IMR-90 (cell line): ENCODE measurements around the gene WIPF2. TPM values are rescaled to one million over a fixed set of nuclear protein-coding genes. Genes with fewer than 3 reads are reported as not detected.

Source experiments
- ATAC-seq: fragments of 200-7000 bp; cut with Tn5 transposase; 2 replicates; pipeline ENCODE4 v1.9.1; 2020; ENCODE audit warnings: low read depth, mild to moderate bottlenecking, moderate library complexity
- BruUV-seq: library from RNA; stranded (reverse); fragments of 400-500 nt; replicated peaks from 2 replicates; lab custom pipeline; 2021; lab: Mats Ljungman, UMichigan
- CTCF ChIA-PET: fragments of 300-600 bp; formaldehyde crosslinking; extraction: SDS; loops from one replicate; lab custom pipeline; 2021; ENCODE audit warnings: antibody characterized with exemption; lab: Yijun Ruan, JAX
- POLR2A ChIA-PET: fragments of 300-600 bp; sonication (Branson Sonifier 250); formaldehyde crosslinking; loops from one replicate; lab custom pipeline; 2022; ENCODE audit warnings: antibody characterized with exemption; ENCODE audit not compliant: unreplicated experiment; lab: Charles Lee
- DNase-seq: peaks from one replicate; pipeline ENCODE4 v3.0.0; 2013
- H2AFZ ChIP-seq: replicated peaks from 2 replicates; pipeline ENCODE3; 2013; ENCODE audit warnings: low read length, mild to moderate bottlenecking; ENCODE audit not compliant: poor library complexity
- H2AK5ac ChIP-seq: 2 replicates; pipeline ENCODE4 v1.6.1; 2013; ENCODE audit warnings: low read depth, low read length, inconsistent platforms
- H2AK9ac ChIP-seq: replicated peaks from 2 replicates; pipeline ENCODE3; 2013; ENCODE audit warnings: mild to moderate bottlenecking, low read depth, low read length, moderate library complexity; ENCODE audit not compliant: poor library complexity
- H2BK120ac ChIP-seq: 2 replicates; pipeline ENCODE4 v1.6.1; 2013; ENCODE audit warnings: low read depth, low read length, inconsistent platforms
- H2BK15ac ChIP-seq: 3 replicates; pipeline ENCODE4 v1.6.1; 2013; ENCODE audit warnings: low read depth, low read length, inconsistent platforms
- H2BK20ac ChIP-seq: 2 replicates; pipeline ENCODE4 v1.6.1; 2013; ENCODE audit warnings: low read depth, mild to moderate bottlenecking, inconsistent platforms, low read length, moderate library complexity
- H2BK5ac ChIP-seq: 2 replicates; pipeline ENCODE4 v1.6.1; 2013; ENCODE audit warnings: mild to moderate bottlenecking, low read depth, low read length, inconsistent platforms; ENCODE audit not compliant: poor library complexity, severe bottlenecking
- H3K14ac ChIP-seq: replicated peaks from 2 replicates; pipeline ENCODE4 v1.6.1; 2013; ENCODE audit warnings: low read depth, low read length, inconsistent platforms
- H3K18ac ChIP-seq: 2 replicates; pipeline ENCODE4 v1.6.1; 2013; ENCODE audit warnings: low read depth, low read length, control low read depth
- H3K23ac ChIP-seq: 2 replicates; pipeline ENCODE4 v1.6.1; 2013; ENCODE audit warnings: low read depth, low read length, inconsistent platforms
- H3K27ac ChIP-seq: 2 replicates; pipeline ENCODE4 v1.5.1; 2013; ENCODE audit warnings: mild to moderate bottlenecking, control low read depth, low read length; ENCODE audit not compliant: insufficient read depth
- H3K27me3 ChIP-seq: 2 replicates; pipeline ENCODE4 v1.6.1; 2013; ENCODE audit warnings: low read length; ENCODE audit not compliant: control insufficient read depth, insufficient read depth
- H3K36me3 ChIP-seq: 2 replicates; pipeline ENCODE4 v1.6.1; 2013; ENCODE audit warnings: low read length, mixed read lengths; ENCODE audit not compliant: control insufficient read depth, insufficient read depth
- H3K4ac ChIP-seq: 2 replicates; pipeline ENCODE4 v1.6.1; 2013; ENCODE audit warnings: low read depth, low read length, inconsistent platforms
- H3K4me1 ChIP-seq: 2 replicates; pipeline ENCODE4 v1.6.1; 2013; ENCODE audit warnings: low read length, mixed read lengths; ENCODE audit not compliant: control insufficient read depth, insufficient read depth
- H3K4me2 ChIP-seq: 2 replicates; pipeline ENCODE4 v1.6.1; 2013; ENCODE audit warnings: low read depth, mild to moderate bottlenecking, control low read depth, low read length, moderate library complexity
- H3K4me3 ChIP-seq: 2 replicates; pipeline ENCODE4 v1.5.1; 2013; ENCODE audit warnings: low read depth, mild to moderate bottlenecking, control low read depth, low read length, moderate library complexity; ENCODE audit not compliant: insufficient read depth
- H3K56ac ChIP-seq: 2 replicates; pipeline ENCODE4 v1.6.1; 2013; ENCODE audit warnings: low read length, inconsistent platforms; ENCODE audit not compliant: insufficient read depth; ENCODE audit errors: extremely low read depth
- H3K79me1 ChIP-seq, 2 experiments: 2 replicates each; pipeline ENCODE4 v1.6.1; 2013; ENCODE audit warnings: low read length in 2 of 2, inconsistent platforms in 1 of 2, low read depth in 1 of 2
- H3K9ac ChIP-seq: 2 replicates; pipeline ENCODE4 v1.6.1; 2013; ENCODE audit warnings: low read depth, low read length, control low read depth
- H3K9me1 ChIP-seq: 2 replicates; pipeline ENCODE4 v1.6.1; 2013; ENCODE audit warnings: low read length, inconsistent platforms; ENCODE audit not compliant: insufficient read depth
- H3K9me3 ChIP-seq: 2 replicates; pipeline ENCODE4 v1.6.1; 2013; ENCODE audit warnings: low read length; ENCODE audit not compliant: control insufficient read depth, insufficient read depth
- H4K20me1 ChIP-seq: 2 replicates; pipeline ENCODE4 v1.6.1; 2013; ENCODE audit warnings: low read length, inconsistent platforms; ENCODE audit not compliant: insufficient read depth
- H4K5ac ChIP-seq: 2 replicates; pipeline ENCODE4 v1.6.1; 2013; ENCODE audit warnings: mild to moderate bottlenecking, low read depth, low read length, control low read depth
- H4K8ac ChIP-seq, 2 experiments: 2 replicates each; pipeline ENCODE4 v1.6.1; 2013; ENCODE audit warnings: low read depth in 2 of 2, low read length in 2 of 2, control low read depth in 1 of 2, inconsistent platforms in 1 of 2
- H4K91ac ChIP-seq: 2 replicates; pipeline ENCODE4 v1.6.1; 2013; ENCODE audit warnings: low read depth, low read length, inconsistent platforms; ENCODE audit not compliant: insufficient read depth
- BHLHE40 ChIP-seq: fragments of 150-350 bp; IDR thresholded peaks from 2 replicates; pipeline ENCODE4 v1.6.1; 2016; ENCODE audit warnings: mild to moderate bottlenecking, low read depth, low read length
- CEBPB ChIP-seq: IDR thresholded peaks from 2 replicates; pipeline ENCODE4 v1.6.1; 2012; ENCODE audit warnings: low read depth, low read length, improper control_type of control experiment
- CHD1 ChIP-seq: IDR thresholded peaks from 2 replicates; pipeline ENCODE4 v1.6.1; 2012; ENCODE audit warnings: low read depth, low read length, improper control_type of control experiment
- FOS ChIP-seq: fragments of 150-350 bp; IDR thresholded peaks from 2 replicates; pipeline ENCODE4 v1.6.1; 2016; ENCODE audit warnings: low read depth, low read length
- MAFK ChIP-seq: IDR thresholded peaks from 2 replicates; pipeline ENCODE4 v1.6.1; 2012; ENCODE audit warnings: low read depth, low read length, improper control_type of control experiment
- MAZ ChIP-seq: IDR thresholded peaks from 2 replicates; pipeline ENCODE4 v1.6.1; 2012; ENCODE audit warnings: low read depth, mild to moderate bottlenecking, low read length, improper control_type of control experiment, moderate library complexity, borderline replicate concordance
- MXI1 ChIP-seq: IDR thresholded peaks from 2 replicates; pipeline ENCODE4 v1.6.1; 2012; ENCODE audit warnings: low read depth, mild to moderate bottlenecking, low read length, moderate library complexity, borderline replicate concordance
- NFE2L2 ChIP-seq: fragments of 150-350 bp; IDR thresholded peaks from 2 replicates; pipeline ENCODE4 v1.6.1; 2016; ENCODE audit warnings: low read depth, mild to moderate bottlenecking, low read length
- POLR2A ChIP-seq: IDR thresholded peaks from 2 replicates; pipeline ENCODE4 v1.6.1; 2012; ENCODE audit warnings: mild to moderate bottlenecking, low read depth, low read length
- RAD21 ChIP-seq: IDR thresholded peaks from 2 replicates; pipeline ENCODE4 v1.6.1; 2012; ENCODE audit warnings: low read length, improper control_type of control experiment
- RCOR1 ChIP-seq: IDR thresholded peaks from 2 replicates; pipeline ENCODE4 v1.6.1; 2012; ENCODE audit warnings: mild to moderate bottlenecking, low read length, improper control_type of control experiment; ENCODE audit not compliant: insufficient replicate concordance
- RFX5 ChIP-seq: IDR thresholded peaks from 2 replicates; pipeline ENCODE4 v1.8.0; 2012; ENCODE audit warnings: low read depth, mild to moderate bottlenecking, low read length, moderate library complexity
- SMC3 ChIP-seq: fragments of 150-350 bp; IDR thresholded peaks from 2 replicates; pipeline ENCODE4 v1.6.1; 2016; ENCODE audit warnings: low read depth, mild to moderate bottlenecking, antibody characterized with exemption, low read length, moderate library complexity
- WGBS, 2 experiments: methylation state at CpG; one replicate each; pipeline versions ENCODE4 v1.1.5 to v1.1.7; 2013; ENCODE audit warnings: missing lambda C conversion rate in 2 of 2; ENCODE audit not compliant: insufficient read length in 1 of 2; ENCODE audit errors: extremely low coverage in 2 of 2; 5-methylcytosine and 5-hydroxymethylcytosine counted together
- dilution Hi-C: fragments of 300-500 bp; cut with HindIII; formaldehyde crosslinking; loops from one replicate; pipeline ENCODE4 v1.14.3; 2018; ENCODE audit warnings: low sequenced_read_pairs; ENCODE audit not compliant: unreplicated experiment
- in situ Hi-C: fragments of 300-500 bp; cut with MboI; formaldehyde crosslinking; loops from 3 replicates; pipeline ENCODE4 v1.14.3; 2019; ENCODE audit warnings: low sequenced_read_pairs, inconsistent platforms, mixed read lengths
- intact Hi-C: fragments of 100-400 bp; cut with micrococcal nuclease; formaldehyde crosslinking; loops from 2 replicates; pipeline ENCODE4 v1.10.0; 2022
- polyA plus RNA-seq, 3 experiments: library from polyadenylated mRNA; depleted of rRNA; stranded (reverse); fragments of >200 nt; gene quantifications; 2 replicates each; pipeline ENCODE4 v1.2.3, GENCODE V29; 2012; ENCODE audit warnings: low replicate concordance in 1 of 3
- total RNA-seq: library from RNA; depleted of rRNA; stranded (reverse); fragments of >200 nt; gene quantifications from 2 replicates; pipeline ENCODE4 v1.2.3, GENCODE V29; 2012
- TF ChIP-seq, protein P1 (sequence below): fragments of 150-350 bp; IDR thresholded peaks from 2 replicates; pipeline ENCODE4 v1.6.1; 2016; ENCODE audit warnings: low read depth, mild to moderate bottlenecking, low read length, moderate library complexity, borderline replicate concordance
- TF ChIP-seq, protein P2 (sequence below): fragments of 150-350 bp; IDR thresholded peaks from 2 replicates; pipeline ENCODE4 v1.6.1; 2017; ENCODE audit warnings: mild to moderate bottlenecking, antibody characterized with exemption, low read length, low read depth
- TF ChIP-seq, protein P3 (sequence below): conservative IDR thresholded peaks from 2 replicates; pipeline ENCODE4 v1.5.1; 2012; ENCODE audit warnings: mild to moderate bottlenecking, low read depth, low read length, improper control_type of control experiment

WIPF2 gene
- total and polyA plus RNA-seq, 2 of the 4 experiments (the other 2 are of a cell fraction): 2.0 to 8.9 TPM

DNA sequence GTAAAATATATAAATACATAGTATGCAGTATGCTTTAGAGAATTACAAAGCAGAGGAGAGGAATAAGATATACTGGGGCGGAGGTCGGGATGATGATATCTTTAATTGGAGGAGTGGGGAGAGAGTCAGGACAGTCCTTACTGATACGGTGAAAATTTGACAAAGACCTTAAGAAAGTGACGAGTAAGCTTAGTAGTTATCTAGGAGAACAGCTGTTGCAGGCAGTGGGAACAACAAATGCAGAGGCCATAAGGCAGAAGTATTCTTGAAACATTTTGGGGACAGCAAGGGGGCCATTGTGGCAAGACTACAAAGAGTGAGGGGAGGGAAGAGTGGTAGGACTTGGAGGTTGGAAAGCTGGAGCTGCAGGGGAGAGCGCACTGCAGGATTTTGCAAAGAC lies 46.2 kb downstream of the WIPF2 start:
- Histone ChIP-seq H3K23ac (no peak overlapping the region), H3K9ac (no peak overlapping the region), H3K36me3 (peaks cover 53% of the 10 kb centered on the region), H3K4me3 (no peak overlapping the region), H2BK20ac (no peak overlapping the region), H2BK5ac (no peak overlapping the region), H3K56ac (no peak overlapping the region), H3K27me3 (no peaks in the 10 kb centered on the region), H4K20me1 (no peaks in the 10 kb centered on the region), H3K9me3 (no peaks in the 10 kb centered on the region), H3K4ac (no peak overlapping the region), H3K4me1 (no peaks in the 10 kb centered on the region), H2BK15ac (no peak overlapping the region), H3K4me2 (no peak overlapping the region), H2BK120ac (no peak overlapping the region), H3K27ac (no peak overlapping the region), H3K9me1 (peaks cover 8% of the 10 kb centered on the region; the same call in 1 of the 2 replicates), H4K5ac (no peak overlapping the region), H4K91ac (no peak overlapping the region), H2AFZ (no peak overlapping the region), H3K14ac (no peak overlapping the region), H3K18ac (no peak overlapping the region), H3K79me1 (peaks cover 7 to 38% of the 10 kb centered on the region in 2 experiments; a peak in 3 of 4 replicates), H2AK5ac (no peak overlapping the region), H2AK9ac (no peak overlapping the region), H4K8ac (no peak overlapping the region)
- in situ Hi-C loops: no loop called here
- ATAC-seq (no peak), DNase-seq (no peak)
- intact Hi-C loops: no loop called here
- TF ChIP-seq NFE2L2 (no peak), SMC3 (no peak), CEBPB (no peak), RAD21 (no peak), POLR2A (no peak), FOS (no peak), MAFK (no peak), MAZ (no peak), CHD1 (no peak), BHLHE40 (no peak), RCOR1 (no peak), MXI1 (no peak), RFX5 (no peak)
- TF ChIP-seq, protein P1, sequence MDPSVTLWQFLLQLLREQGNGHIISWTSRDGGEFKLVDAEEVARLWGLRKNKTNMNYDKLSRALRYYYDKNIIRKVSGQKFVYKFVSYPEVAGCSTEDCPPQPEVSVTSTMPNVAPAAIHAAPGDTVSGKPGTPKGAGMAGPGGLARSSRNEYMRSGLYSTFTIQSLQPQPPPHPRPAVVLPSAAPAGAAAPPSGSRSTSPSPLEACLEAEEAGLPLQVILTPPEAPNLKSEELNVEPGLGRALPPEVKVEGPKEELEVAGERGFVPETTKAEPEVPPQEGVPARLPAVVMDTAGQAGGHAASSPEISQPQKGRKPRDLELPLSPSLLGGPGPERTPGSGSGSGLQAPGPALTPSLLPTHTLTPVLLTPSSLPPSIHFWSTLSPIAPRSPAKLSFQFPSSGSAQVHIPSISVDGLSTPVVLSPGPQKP: no peak
- TF ChIP-seq, protein P2, sequence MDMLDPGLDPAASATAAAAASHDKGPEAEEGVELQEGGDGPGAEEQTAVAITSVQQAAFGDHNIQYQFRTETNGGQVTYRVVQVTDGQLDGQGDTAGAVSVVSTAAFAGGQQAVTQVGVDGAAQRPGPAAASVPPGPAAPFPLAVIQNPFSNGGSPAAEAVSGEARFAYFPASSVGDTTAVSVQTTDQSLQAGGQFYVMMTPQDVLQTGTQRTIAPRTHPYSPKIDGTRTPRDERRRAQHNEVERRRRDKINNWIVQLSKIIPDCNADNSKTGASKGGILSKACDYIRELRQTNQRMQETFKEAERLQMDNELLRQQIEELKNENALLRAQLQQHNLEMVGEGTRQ: no peak
- TF ChIP-seq, protein P3, sequence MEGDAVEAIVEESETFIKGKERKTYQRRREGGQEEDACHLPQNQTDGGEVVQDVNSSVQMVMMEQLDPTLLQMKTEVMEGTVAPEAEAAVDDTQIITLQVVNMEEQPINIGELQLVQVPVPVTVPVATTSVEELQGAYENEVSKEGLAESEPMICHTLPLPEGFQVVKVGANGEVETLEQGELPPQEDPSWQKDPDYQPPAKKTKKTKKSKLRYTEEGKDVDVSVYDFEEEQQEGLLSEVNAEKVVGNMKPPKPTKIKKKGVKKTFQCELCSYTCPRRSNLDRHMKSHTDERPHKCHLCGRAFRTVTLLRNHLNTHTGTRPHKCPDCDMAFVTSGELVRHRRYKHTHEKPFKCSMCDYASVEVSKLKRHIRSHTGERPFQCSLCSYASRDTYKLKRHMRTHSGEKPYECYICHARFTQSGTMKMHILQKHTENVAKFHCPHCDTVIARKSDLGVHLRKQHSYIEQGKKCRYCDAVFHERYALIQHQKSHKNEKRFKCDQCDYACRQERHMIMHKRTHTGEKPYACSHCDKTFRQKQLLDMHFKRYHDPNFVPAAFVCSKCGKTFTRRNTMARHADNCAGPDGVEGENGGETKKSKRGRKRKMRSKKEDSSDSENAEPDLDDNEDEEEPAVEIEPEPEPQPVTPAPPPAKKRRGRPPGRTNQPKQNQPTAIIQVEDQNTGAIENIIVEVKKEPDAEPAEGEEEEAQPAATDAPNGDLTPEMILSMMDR: no peak
- ChIA-PET CTCF (interaction anchor here (0.6 kb wide), 1 partner anchor 19 kb away, joined by 3 read pairs; no protein-coding TSS in a partner anchor), POLR2A (no interaction called here)
- 84% methylated on average over 4 of the region's 5 CpGs; no CpG with 5 or more reads in 1 of the 2 experiments for WGBS, 2 experiments
- no TSS peak for BruUV-seq
- dilution Hi-C loops: no loop called here
